Measurements from ENCODE around the gene MPI.
"Not testable (repeated sequence)": the region's sequence is repeated elsewhere in the genome, so short reads cannot be mapped to it uniquely, and the experiment has no call there.

The MPI gene

GRCh38 chr15:74893627-74894026, 3.8 kb downstream of the MPI start:
- DNase-seq: no peak

- DNase-seq: not testable (repeated sequence)
Observed at GRCh38 chr15:74894383-74894782, 4.5 kb downstream of the MPI start.

- no peak for DNase-seq
Observed at GRCh38 chr15:74895830-74896229, 6.0 kb downstream of the MPI start.

GRCh38 chr15:74896316-74896715, 6.5 kb downstream of the MPI start:
- DNase-seq: no peak

GRCh38 chr15:74897300-74897701, 7.5 kb downstream of the MPI start:
- no peak for DNase-seq

- peak in 1 of 2 experiments; percentile 11 for DNase-seq
Observed at GRCh38 chr15:74901612-74902063, 11.8 kb downstream of the MPI start.

- DNase-seq: no peak
Observed at GRCh38 chr15:74902295-74903075, 12.6 kb downstream of the MPI start.

GRCh38 chr15:74903676-74904075, 13.8 kb downstream of the MPI start:
- no peak for DNase-seq

- no peak for DNase-seq
Observed at GRCh38 chr15:74904190-74904805, 14.5 kb downstream of the MPI start.

GRCh38 chr15:74906067-74906449, 16.2 kb downstream of the MPI start:
- no peak for DNase-seq

GRCh38 chr15:74906450-74907162, 16.8 kb downstream of the MPI start, which contains the start of gene FAM219B:
FAM219B (minus strand) TSS chr15:74906851; CDS start chr15:74906800, 51 bp downstream.
- peak; percentile 52 to 68 for DNase-seq

GRCh38 chr15:74907163-74907870, 17.5 kb downstream of the MPI start:
- DNase-seq: no peak

- no peak for DNase-seq
Observed at GRCh38 chr15:74908635-74909034, 18.8 kb downstream of the MPI start.

- no peak for DNase-seq
Observed at GRCh38 chr15:74913041-74913440, 23.2 kb downstream of the MPI start.

GRCh38 chr15:74913799-74914198, 24.0 kb downstream of the MPI start:
- DNase-seq: not testable (repeated sequence)

GRCh38 chr15:74917676-74918075, 27.8 kb downstream of the MPI start:
- no peak for DNase-seq

GRCh38 chr15:74920456-74920855, 30.6 kb downstream of the MPI start:
- DNase-seq: no peak

- no peak for DNase-seq
Observed at GRCh38 chr15:74924525-74924924, 34.7 kb downstream of the MPI start.

GRCh38 chr15:74928771-74929198, 38.9 kb downstream of the MPI start:
- no peak for DNase-seq

GRCh38 chr15:74933573-74933972, 43.7 kb downstream of the MPI start:
- no peak for DNase-seq

GRCh38 chr15:74935193-74935592, 45.4 kb downstream of the MPI start:
- not testable (repeated sequence) for DNase-seq

- no peak for DNase-seq
Observed at GRCh38 chr15:74937272-74937589, 47.4 kb downstream of the MPI start.
